Measurements from ENCODE around the gene DCTN1.

DCTN1 gene

GRCh38 chr2:74328074-74328473 lies 52.0 kb downstream of the DCTN1 start:
- no peak for DNase-seq

GRCh38 chr2:74327627-74328026 lies 52.5 kb downstream of the DCTN1 start:
- in situ Hi-C loops (cut with HindIII; ENCODE audit: low pct_ligation_motif_present, low sequenced_read_pairs): no loop called here
- no peaks in the 10 kb centered on the region for H3K36me3 ChIP-seq (replicated peaks)
- DNase-seq: no peak
- no peaks in the 10 kb centered on the region for H3K27me3 ChIP-seq (replicated peaks)
- H3K27ac ChIP-seq: no peak overlapping the region
- H3K4me3 ChIP-seq (ENCODE audit: low read depth, low read length): no peak overlapping the region
- no peak for TF ChIP-seq CTCF (IDR thresholded peaks at IDR 0.05; ENCODE audit: low read depth, low read length, missing control alignments)

More at GRCh38 chr2:74328074-74328473, 52.0 kb downstream of the DCTN1 start:
- Histone ChIP-seq H3K36me3 (replicated peaks) (no peaks in the 10 kb centered on the region), H3K4me3 (ENCODE audit: low read depth, low read length) (no peak overlapping the region), H3K27me3 (replicated peaks) (no peaks in the 10 kb centered on the region), H3K27ac (no peak overlapping the region)
- in situ Hi-C loops (cut with HindIII; ENCODE audit: low pct_ligation_motif_present, low sequenced_read_pairs): no loop called here
- TF ChIP-seq CTCF (IDR thresholded peaks at IDR 0.05; ENCODE audit: low read depth, low read length, missing control alignments): no peak

- TF ChIP-seq CTCF (IDR thresholded peaks at IDR 0.05; ENCODE audit: low read depth, low read length, missing control alignments): no peak
- Histone ChIP-seq H3K27ac (no peak overlapping the region), H3K27me3 (replicated peaks) (no peaks in the 10 kb centered on the region), H3K4me3 (ENCODE audit: low read depth, low read length) (no peak overlapping the region), H3K36me3 (replicated peaks) (no peaks in the 10 kb centered on the region)
- in situ Hi-C loops (cut with HindIII; ENCODE audit: low pct_ligation_motif_present, low sequenced_read_pairs): no loop called here
- no peak for DNase-seq
Measured at GRCh38 chr2:74327199-74327598, 52.9 kb downstream of the DCTN1 start.

- no peaks in the 10 kb centered on the region for H3K36me3 ChIP-seq (replicated peaks)
- no peak overlapping the region for H3K27ac ChIP-seq
- in situ Hi-C loops (cut with HindIII; ENCODE audit: low pct_ligation_motif_present, low sequenced_read_pairs): no loop called here
- H3K27me3 ChIP-seq (replicated peaks): no peaks in the 10 kb centered on the region
- DNase-seq: no peak
- no peak for TF ChIP-seq CTCF (IDR thresholded peaks at IDR 0.05; ENCODE audit: low read depth, low read length, missing control alignments)
- no peak overlapping the region for H3K4me3 ChIP-seq (ENCODE audit: low read depth, low read length)
Measured at GRCh38 chr2:74325815-74326214, 54.3 kb downstream of the DCTN1 start.

- no peak for DNase-seq
- no peaks in the 10 kb centered on the region for H3K27me3 ChIP-seq (replicated peaks)
- no peak for TF ChIP-seq CTCF (IDR thresholded peaks at IDR 0.05; ENCODE audit: low read depth, low read length, missing control alignments)
- H3K4me3 ChIP-seq (ENCODE audit: low read depth, low read length): no peak overlapping the region
- H3K27ac ChIP-seq: no peak overlapping the region
- H3K36me3 ChIP-seq (replicated peaks): no peaks in the 10 kb centered on the region
- in situ Hi-C loops (cut with HindIII; ENCODE audit: low pct_ligation_motif_present, low sequenced_read_pairs): no loop called here
Measured at GRCh38 chr2:74321737-74322136, 58.4 kb downstream of the DCTN1 start.

GRCh38 chr2:74317701-74318100 lies 62.4 kb downstream of the DCTN1 start:
- Histone ChIP-seq H3K27me3 (replicated peaks) (no peaks in the 10 kb centered on the region), H3K36me3 (replicated peaks) (no peaks in the 10 kb centered on the region), H3K4me3 (ENCODE audit: low read depth, low read length) (no peak overlapping the region), H3K27ac (no peak overlapping the region)
- DNase-seq: no peak
- in situ Hi-C loops (cut with HindIII; ENCODE audit: low pct_ligation_motif_present, low sequenced_read_pairs): no loop called here
- no peak for TF ChIP-seq CTCF (IDR thresholded peaks at IDR 0.05; ENCODE audit: low read depth, low read length, missing control alignments)

Data from brain microvascular endothelial cell (primary cell).